DND-41 (cell line): ENCODE measurements around the gene HLA-DRA.

ENCODE experiments used
- EZH2 ChIP-seq: IDR thresholded peaks from 3 replicates; pipeline ENCODE4 v1.6.1; 2012; ENCODE audit warnings: borderline replicate concordance, low read depth, mild to moderate bottlenecking, moderate library complexity, low read length, inconsistent platforms; ENCODE audit not compliant: severe bottlenecking
- TF ChIP-seq, protein P1 (sequence below): IDR thresholded peaks from 2 replicates; pipeline ENCODE4 v1.5.1; 2012; ENCODE audit warnings: borderline replicate concordance, low read length, moderate library complexity, mild to moderate bottlenecking; ENCODE audit not compliant: poor library complexity, severe bottlenecking; ENCODE audit errors: extremely low read depth

DNA sequence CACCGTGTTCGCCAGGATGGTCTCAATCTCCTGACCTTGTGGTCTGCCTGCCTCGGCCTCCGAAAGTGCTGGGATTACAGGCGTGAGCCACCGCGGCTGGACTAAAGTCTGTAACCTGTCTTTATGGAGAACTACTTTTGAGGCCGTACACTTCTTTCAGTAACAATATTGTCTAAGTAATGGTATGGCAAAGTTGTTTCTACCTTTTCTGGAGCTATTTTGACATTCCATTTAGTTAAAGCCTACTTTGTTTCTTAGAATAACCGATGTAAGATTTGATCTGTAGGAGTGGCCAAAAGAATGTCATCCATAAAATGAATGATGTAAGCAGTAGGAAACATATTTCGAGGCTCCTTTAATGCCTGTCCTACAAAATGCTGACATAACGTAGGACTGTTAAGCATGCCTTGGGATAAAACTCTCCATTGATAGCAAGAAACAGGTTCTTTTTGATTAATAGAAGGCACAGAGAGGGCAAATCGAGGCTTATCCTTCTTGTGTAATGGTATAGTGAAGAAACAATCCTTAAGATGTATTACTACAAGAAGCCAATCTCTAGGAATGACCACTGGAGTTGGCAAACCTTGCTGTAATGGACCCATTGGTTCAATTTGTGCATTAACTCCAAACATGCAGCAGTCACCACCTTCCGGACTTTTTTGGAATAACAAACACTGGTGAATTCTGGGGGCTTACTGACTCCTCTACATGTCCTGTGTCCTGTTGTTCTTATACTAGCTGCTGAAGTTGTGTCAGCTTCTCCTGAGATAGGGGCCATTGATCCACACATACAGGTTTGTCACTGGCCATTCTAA is 35.9 kb downstream of the HLA-DRA start:
- TF ChIP-seq, protein P1, sequence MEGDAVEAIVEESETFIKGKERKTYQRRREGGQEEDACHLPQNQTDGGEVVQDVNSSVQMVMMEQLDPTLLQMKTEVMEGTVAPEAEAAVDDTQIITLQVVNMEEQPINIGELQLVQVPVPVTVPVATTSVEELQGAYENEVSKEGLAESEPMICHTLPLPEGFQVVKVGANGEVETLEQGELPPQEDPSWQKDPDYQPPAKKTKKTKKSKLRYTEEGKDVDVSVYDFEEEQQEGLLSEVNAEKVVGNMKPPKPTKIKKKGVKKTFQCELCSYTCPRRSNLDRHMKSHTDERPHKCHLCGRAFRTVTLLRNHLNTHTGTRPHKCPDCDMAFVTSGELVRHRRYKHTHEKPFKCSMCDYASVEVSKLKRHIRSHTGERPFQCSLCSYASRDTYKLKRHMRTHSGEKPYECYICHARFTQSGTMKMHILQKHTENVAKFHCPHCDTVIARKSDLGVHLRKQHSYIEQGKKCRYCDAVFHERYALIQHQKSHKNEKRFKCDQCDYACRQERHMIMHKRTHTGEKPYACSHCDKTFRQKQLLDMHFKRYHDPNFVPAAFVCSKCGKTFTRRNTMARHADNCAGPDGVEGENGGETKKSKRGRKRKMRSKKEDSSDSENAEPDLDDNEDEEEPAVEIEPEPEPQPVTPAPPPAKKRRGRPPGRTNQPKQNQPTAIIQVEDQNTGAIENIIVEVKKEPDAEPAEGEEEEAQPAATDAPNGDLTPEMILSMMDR = no peak
- TF ChIP-seq EZH2 = no peak
